Epidermal melanocyte (primary cell): ENCODE results near the gene CFAP68.
"Not testable (repeated sequence)": the region's sequence is repeated elsewhere in the genome, so short reads cannot be mapped to it uniquely, and the experiment has no call there.

Experiments used
- DNase-seq: peaks from one replicate; pipeline ENCODE4 v3.0.0; 2011; ENCODE audit warnings: low spot score; ENCODE audit not compliant: insufficient read length

The CFAP68 gene

GRCh38 chr11:111917788-111918187 lies 38.4 kb downstream of the CFAP68 start:
- DNase-seq = no peak

- no peak for DNase-seq
Measured at GRCh38 chr11:111918390-111919256, 39.3 kb downstream of the CFAP68 start, which contains the start of gene C11orf52. Gene C11orf52 (plus strand): TSS chr11:111918913. CDS start chr11:111918973, 60 bp downstream.

GRCh38 chr11:111920908-111921307 lies 41.6 kb downstream of the CFAP68 start:
- DNase-seq = no peak

- DNase-seq = no peak
Measured at GRCh38 chr11:111921541-111922230, 42.3 kb downstream of the CFAP68 start.

- DNase-seq = peak; percentile 29
Measured at GRCh38 chr11:111922803-111923202, 43.5 kb downstream of the CFAP68 start.

- DNase-seq = no peak
Measured at GRCh38 chr11:111923351-111923788, 44.0 kb downstream of the CFAP68 start.

GRCh38 chr11:111923951-111924350 lies 44.6 kb downstream of the CFAP68 start:
- no peak for DNase-seq

- DNase-seq = no peak
Measured at GRCh38 chr11:111925953-111926352, 46.6 kb downstream of the CFAP68 start.

- peak; percentile 93 for DNase-seq
Measured at GRCh38 chr11:111926505-111927391, 47.4 kb downstream of the CFAP68 start.

- DNase-seq = no peak
Measured at GRCh38 chr11:111930472-111930871, 51.1 kb downstream of the CFAP68 start.

GRCh38 chr11:111932611-111932950 lies 53.2 kb downstream of the CFAP68 start:
- no peak for DNase-seq

GRCh38 chr11:111933176-111933575 lies 53.8 kb downstream of the CFAP68 start:
- not testable (repeated sequence) for DNase-seq

GRCh38 chr11:111933872-111934271 lies 54.5 kb downstream of the CFAP68 start:
- no peak for DNase-seq

GRCh38 chr11:111934306-111934705 lies 55.0 kb downstream of the CFAP68 start:
- no peak for DNase-seq
